HepG2 (cell line): ENCODE results near the gene KRTAP19-7. TPM values are rescaled to one million over a fixed set of nuclear protein-coding genes. Genes with fewer than 3 reads are reported as not detected.

Experiments used
- ATAC-seq: fragments of 200-7000 bp; cut with Tn5 transposase; 3 replicates; pipeline ENCODE4 v1.9.1; 2020; ENCODE audit warnings: mild to moderate bottlenecking, moderate library complexity
- BruUV-seq: library from RNA; stranded (reverse); fragments of 400-500 nt; replicated peaks from 2 replicates; lab custom pipeline; 2021; lab: Mats Ljungman, UMichigan
- CTCF ChIA-PET: fragments of 300-600 bp; formaldehyde crosslinking; extraction: SDS; loops from one replicate; lab custom pipeline; 2021; ENCODE audit warnings: low total read pairs, inconsistent platforms, low intra/inter-chr PET ratio; lab: Yijun Ruan, JAX
- POLR2A ChIA-PET: fragments of 350-600 bp; sonication (Branson Sonifier 250); formaldehyde crosslinking; loops from one replicate; lab custom pipeline; 2020; ENCODE audit warnings: antibody characterized with exemption, inconsistent platforms; lab: Yijun Ruan, JAX
- DNase-seq: peaks from one replicate; pipeline ENCODE4 v3.0.0-alpha.2; 2015; ENCODE audit warnings: low spot score
- FAIRE-seq: peaks from 3 replicates; lab custom pipeline; 2011; peaks lifted over from hg19 to GRCh38; lab: Jason Lieb, UNC
- H2AFZ ChIP-seq: one replicate; pipeline ENCODE4 v1.6.1; 2011; ENCODE audit warnings: low read length, inconsistent platforms
- H3K27ac ChIP-seq: fragments of 300-600 bp; 3 replicates; pipeline ENCODE4 v1.8.0; 2011; ENCODE audit warnings: mixed run types, mild to moderate bottlenecking, mixed read lengths, low read length, inconsistent platforms; ENCODE audit not compliant: insufficient read depth; ENCODE audit errors: extremely low read length
- H3K27me3 ChIP-seq, 2 experiments: fragments of 200-600 bp in 1 of 2; 2 replicates in 1 of 2; 3 replicates in 1 of 2; pipeline versions ENCODE4 v1.6.0 to v1.8.0; 2011; ENCODE audit warnings: low read length in 2 of 2, mild to moderate bottlenecking in 2 of 2, moderate library complexity in 2 of 2, inconsistent platforms in 1 of 2; ENCODE audit not compliant: insufficient read depth in 2 of 2, control insufficient read depth in 1 of 2
- H3K36me3 ChIP-seq, 2 experiments: fragments of 200-600 bp in 1 of 2; replicated peaks in 1 of 2; 2 replicates in 1 of 2; 3 replicates in 1 of 2; pipeline versions ENCODE4 v1.5.1 to v1.8.0; 2011; ENCODE audit warnings: low read length in 2 of 2, inconsistent platforms in 1 of 2; ENCODE audit not compliant: insufficient read depth in 2 of 2, control insufficient read depth in 1 of 2
- H3K4me1 ChIP-seq: 2 replicates; pipeline ENCODE4 v1.5.1; 2012; ENCODE audit warnings: low read length, inconsistent platforms; ENCODE audit not compliant: insufficient read depth
- H3K4me2 ChIP-seq: 2 replicates; pipeline ENCODE4 v1.6.0; 2011; ENCODE audit warnings: low read depth, low read length, inconsistent platforms
- H3K4me3 ChIP-seq, 3 experiments: fragments of 200-600 bp in 1 of 3; sonication (generic), shearing (Covaris generic) in 1 of 3; replicated peaks in 1 of 3; 2 replicates each; pipeline ENCODE4 v1.5.1; 2011 to 2016; ENCODE audit warnings: low read length in 3 of 3, inconsistent platforms in 2 of 3, low read depth in 2 of 3, mild to moderate bottlenecking in 2 of 3, control low read depth in 1 of 3, mixed read lengths in 1 of 3; ENCODE audit not compliant: insufficient read depth in 1 of 3
- H3K79me2 ChIP-seq: one replicate; pipeline ENCODE4 v1.6.1; 2011; ENCODE audit warnings: low read length, inconsistent platforms; ENCODE audit not compliant: insufficient read depth
- H3K9ac ChIP-seq: 2 replicates; pipeline ENCODE4 v1.6.0; 2011; ENCODE audit warnings: mild to moderate bottlenecking, low read depth, low read length, inconsistent platforms; ENCODE audit not compliant: insufficient read depth
- H3K9me3 ChIP-seq: 2 replicates; pipeline ENCODE4 v1.5.1; 2012; ENCODE audit warnings: mild to moderate bottlenecking, low read length
- H4K20me1 ChIP-seq: 2 replicates; pipeline ENCODE4 v1.6.0; 2011; ENCODE audit warnings: inconsistent platforms, mild to moderate bottlenecking, low read length, moderate library complexity; ENCODE audit not compliant: insufficient read depth
- ARID5B ChIP-seq: IDR thresholded peaks from 2 replicates; pipeline ENCODE4 v1.4.0; 2020; ENCODE audit warnings: mild to moderate bottlenecking, missing genetic modification reagents
- EHMT2 ChIP-seq: fragments of 200-600 bp; sonication (generic); IDR thresholded peaks from 2 replicates; pipeline ENCODE4 v1.7.0; 2017; ENCODE audit warnings: antibody characterized with exemption, low read depth, low read length, borderline replicate concordance
- EP300 ChIP-seq, 3 experiments: sonication (generic) in 1 of 3; formaldehyde crosslinking in 1 of 3; IDR thresholded peaks; 2 replicates each; pipeline versions ENCODE4 v1.5.1 to v1.6.1; 2011 to 2020; ENCODE audit warnings: low read depth in 2 of 3, low read length in 2 of 3, borderline replicate concordance in 1 of 3, improper control_type of control experiment in 1 of 3, mild to moderate bottlenecking in 1 of 3, missing genetic modification reagents in 1 of 3, moderate library complexity in 1 of 3
- MTERF4 ChIP-seq: sonication (generic); formaldehyde crosslinking; IDR thresholded peaks from 2 replicates; pipeline ENCODE4 v1.8.0; 2023; ENCODE audit warnings: mild to moderate bottlenecking, missing genetic modification reagents
- MYNN ChIP-seq: sonication (generic); formaldehyde crosslinking; IDR thresholded peaks from 2 replicates; pipeline ENCODE4 v1.4.0; 2020; ENCODE audit warnings: mild to moderate bottlenecking, low read depth, missing genetic modification reagents
- NFE2L2 ChIP-seq: fragments of 150-350 bp; IDR thresholded peaks from 2 replicates; pipeline ENCODE4 v1.6.1; 2014; ENCODE audit warnings: low read length
- SIN3A ChIP-seq: IDR thresholded peaks from 2 replicates; pipeline ENCODE4 v1.6.1; 2011; ENCODE audit warnings: low read depth, mild to moderate bottlenecking, control low read depth, low read length, borderline replicate concordance
- SP2 ChIP-seq: sonication (generic); formaldehyde crosslinking; IDR thresholded peaks from 2 replicates; pipeline ENCODE4 v1.5.1; 2020; ENCODE audit warnings: mild to moderate bottlenecking, missing genetic modification reagents
- SRSF1 ChIP-seq: fragments of 200-400 bp; formaldehyde crosslinking; optimal IDR thresholded peaks from 2 replicates; pipeline ENCODE3; 2017; ENCODE audit warnings: mild to moderate bottlenecking, low read depth, low read length, moderate library complexity
- ZNF10 ChIP-seq: sonication (generic); formaldehyde crosslinking; IDR thresholded peaks from 2 replicates; pipeline ENCODE4 v1.4.0; 2020; ENCODE audit warnings: mild to moderate bottlenecking, low read depth, missing genetic modification reagents, borderline replicate concordance
- ZNF124 ChIP-seq: sonication (generic); formaldehyde crosslinking; IDR thresholded peaks from 2 replicates; pipeline ENCODE4 v1.4.0; 2020; ENCODE audit warnings: missing genetic modification reagents
- ZNF234 ChIP-seq: sonication (generic); formaldehyde crosslinking; conservative IDR thresholded peaks from 2 replicates; pipeline ENCODE4 v1.5.1; 2020; ENCODE audit warnings: mild to moderate bottlenecking, missing genetic modification reagents
- ZNF329 ChIP-seq: sonication (generic); formaldehyde crosslinking; IDR thresholded peaks from 2 replicates; pipeline ENCODE4 v1.9.0; 2021; ENCODE audit warnings: low read depth, mild to moderate bottlenecking, missing genetic modification reagents
- ZNF570 ChIP-seq: sonication (generic); formaldehyde crosslinking; IDR thresholded peaks from 2 replicates; pipeline ENCODE4 v1.4.0; 2020; ENCODE audit warnings: mild to moderate bottlenecking, missing genetic modification reagents, borderline replicate concordance
- WGBS: methylation state at CpG from one replicate; pipeline ENCODE4 v1.1.6; 2017; ENCODE audit warnings: low lambda C conversion rate; 5-methylcytosine and 5-hydroxymethylcytosine counted together
- in situ Hi-C: cut with HindIII; loops from 2 replicates; pipeline ENCODE4 v1.10.0; 2017; ENCODE audit warnings: low pct_unique_long_range_greater_than_20kb; ENCODE audit not compliant: extremely low pct_ligation_motif_present
- intact Hi-C: fragments of 100-400 bp; cut with micrococcal nuclease; formaldehyde crosslinking; loops from one replicate; pipeline ENCODE4 v1.10.0; 2022; ENCODE audit not compliant: unreplicated experiment
- polyA plus RNA-seq, 8 experiments: library from polyadenylated mRNA; depleted of rRNA in 3 of 8; stranded (reverse) in 7 of 8; unstranded in 1 of 8; fragments of >200 nt; fragmentation: Illumina TruSeq in 4 of 8; extraction: Trizol in 4 of 8; gene quantifications; 2 replicates each; pipeline versions ENCODE4 v1.2.1 to v1.2.3, GENCODE V29; 2011 to 2016; ENCODE audit warnings: low read depth in 4 of 8, missing spikeins in 1 of 8, mixed read lengths in 1 of 8; ENCODE audit not compliant: insufficient read depth in 1 of 8
- total RNA-seq, 5 experiments: library from RNA; depleted of rRNA; stranded (reverse); fragments of >200 nt; fragmentation: Illumina TruSeq; extraction: Trizol; gene quantifications; 2 replicates each; pipeline ENCODE4 v1.2.3, GENCODE V29; 2016; ENCODE audit warnings: low read depth in 1 of 5

KRTAP19-7 gene
- total and polyA plus RNA-seq, 2 of the 13 experiments (the other 11 are each of a cell fraction or from before 2014, with no cell fraction given) = not detected

DNA sequence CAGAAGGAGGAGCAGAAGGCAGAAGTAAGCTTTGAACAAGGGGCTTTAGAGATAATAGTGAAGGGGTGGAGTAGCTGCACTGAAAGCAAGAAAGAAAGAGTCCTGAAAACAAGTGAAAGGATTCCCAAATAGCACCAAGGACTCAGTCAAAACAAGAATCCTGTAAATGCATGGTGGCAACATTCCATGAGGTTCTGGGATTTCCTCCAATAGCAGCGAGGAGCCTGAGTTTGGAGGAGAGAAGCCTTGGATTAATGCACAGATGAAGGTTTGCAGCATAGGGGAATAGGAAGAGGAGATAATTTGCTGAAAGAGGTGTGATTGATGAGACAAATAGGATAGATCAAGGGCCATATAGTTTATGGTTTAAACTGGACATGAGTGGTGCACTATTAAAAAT, 18.2 kb upstream of the KRTAP19-7 start:
- DNase-seq (no peak), ATAC-seq (no peak), FAIRE-seq (no peak)
- H3K4me2 ChIP-seq = no peak overlapping the region
- ChIA-PET CTCF (no interaction called here), POLR2A (no interaction called here)
- H3K4me1 ChIP-seq = no peaks in the 10 kb centered on the region
- no peak overlapping the region for H2AFZ ChIP-seq
- H3K79me2 ChIP-seq = no peaks in the 10 kb centered on the region
- peaks cover 85% of the 10 kb centered on the region for H3K9me3 ChIP-seq
- intact Hi-C loops (no loop called here), in situ Hi-C loops (no loop called here)
- H3K4me3 ChIP-seq = no peak overlapping the region
- H3K27ac ChIP-seq = no peak overlapping the region
- no peak overlapping the region for H3K9ac ChIP-seq
- BruUV-seq = no TSS peak
- TF ChIP-seq ZNF10 (CRISPR knock-in tag) = no peak
- no peak for TF ChIP-seq ZNF124 (CRISPR knock-in tag)
- TF ChIP-seq ZNF329 (CRISPR knock-in tag) = no peak
- TF ChIP-seq ZNF570 (CRISPR knock-in tag) = no peak
- no peak for TF ChIP-seq NFE2L2
- no peak for TF ChIP-seq MTERF4
- no peak for TF ChIP-seq MYNN
- no peak for TF ChIP-seq EP300 (IDR thresholded peaks at IDR 0.05; ENCODE audit: low read depth in 2 of 2, low read length in 2 of 2)
- no peak for TF ChIP-seq EP300 (CRISPR knock-in tag; IDR thresholded peaks at IDR 0.05; ENCODE audit: borderline replicate concordance)
- no peak for TF ChIP-seq ARID5B (CRISPR knock-in tag)
- TF ChIP-seq SP2 (CRISPR knock-in tag) = no peak
- no peak for TF ChIP-seq ZNF234
- TF ChIP-seq SRSF1 = no peak
- no peak for TF ChIP-seq EHMT2
- TF ChIP-seq SIN3A = no peak
- H3K27me3 ChIP-seq = no peaks in the 10 kb centered on the region
- no peaks in the 10 kb centered on the region for H4K20me1 ChIP-seq
- H3K36me3 ChIP-seq = no peaks in the 10 kb centered on the region
- WGBS = 0% methylated on average over 1 of the region's 1 CpG
